NCI-H510A treated with DMSO at 0.1 percent for 48 hours (cell line): Measurements from ENCODE around the gene SLC16A5.
"Not testable (repeated sequence)": the region's sequence is repeated elsewhere in the genome, so short reads cannot be mapped to it uniquely, and the experiment has no call there.

Experiments used
- DNase-seq: peaks from one replicate; lab custom pipeline; 2025; lab: John Stamatoyannopoulos, UW

The SLC16A5 gene

DNA sequence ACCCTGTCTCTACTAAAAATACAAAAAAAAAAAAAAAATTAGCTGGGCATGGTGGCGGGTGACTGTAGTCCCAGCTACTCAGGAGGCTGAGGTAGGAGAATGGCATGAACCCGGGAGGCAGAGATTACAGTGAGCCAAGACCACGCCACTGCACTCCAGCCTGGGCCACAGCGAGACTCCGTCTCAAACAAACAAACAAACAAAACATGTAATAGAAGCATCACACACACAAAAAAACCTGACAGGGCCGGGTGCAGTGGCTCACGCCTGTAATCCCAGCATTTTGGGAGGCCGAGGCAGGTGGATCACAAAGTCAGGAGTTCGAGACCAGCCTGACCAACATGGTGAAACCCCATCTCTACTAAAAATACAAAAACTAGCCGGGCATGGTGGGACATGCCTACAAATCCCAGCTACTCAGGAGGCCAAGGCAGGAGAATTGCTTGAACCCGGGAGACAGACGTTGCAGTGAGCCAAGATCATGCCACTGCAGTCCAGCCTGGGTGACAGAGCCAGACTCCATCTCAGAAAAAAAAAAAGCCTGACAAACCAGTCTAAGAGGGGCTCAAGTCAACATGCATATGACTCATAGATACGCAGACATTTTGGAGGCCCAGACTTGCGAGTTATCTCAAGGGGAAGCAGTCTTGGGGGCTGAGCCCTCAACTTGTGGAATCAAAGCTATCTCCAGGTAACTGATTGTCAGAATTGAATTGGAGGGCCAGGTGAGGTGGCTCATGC, 46.0 kb downstream of the SLC16A5 start:
- not testable (repeated sequence) for DNase-seq

DNA sequence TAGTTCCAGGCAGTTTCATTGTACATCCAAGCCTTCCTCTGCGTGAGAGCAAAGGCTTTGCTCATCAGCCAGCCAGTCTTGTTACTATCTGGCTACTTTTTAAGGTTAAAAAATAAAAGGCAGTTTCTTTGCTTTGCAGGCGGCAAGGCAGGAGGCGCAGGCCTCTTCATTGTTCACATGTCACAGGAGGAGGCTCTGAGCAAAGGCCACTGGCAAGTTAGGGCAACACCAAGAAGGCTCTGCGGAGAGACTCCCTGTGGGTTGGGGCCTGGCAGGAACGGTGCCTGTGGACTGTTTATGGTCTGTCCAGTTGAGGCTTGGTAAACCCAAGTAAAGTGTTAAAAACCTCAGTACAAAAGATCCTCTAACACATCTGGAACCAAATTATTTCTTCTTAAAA, 47.7 kb downstream of the SLC16A5 start:
- no peak for DNase-seq

DNA sequence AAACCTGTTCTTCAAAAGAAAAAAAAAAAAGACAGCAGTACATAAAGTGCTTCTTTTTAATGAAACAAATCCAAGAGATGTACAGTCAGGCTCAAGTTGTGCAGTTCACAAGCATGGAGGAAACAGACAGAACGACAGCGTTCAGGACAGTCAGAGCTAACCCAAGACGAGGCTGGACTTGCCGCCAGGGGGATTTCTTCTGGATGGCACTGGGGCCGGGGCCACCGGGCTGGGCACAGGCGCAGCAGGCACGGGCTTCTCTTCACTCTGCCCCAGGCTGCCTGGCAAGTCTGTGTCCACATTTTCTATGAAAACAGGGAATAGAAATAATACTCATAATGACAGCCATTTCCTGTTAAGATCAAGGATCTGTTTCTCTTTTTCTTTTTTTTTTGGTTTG, 48.2 kb downstream of the SLC16A5 start:
- no peak for DNase-seq

DNA sequence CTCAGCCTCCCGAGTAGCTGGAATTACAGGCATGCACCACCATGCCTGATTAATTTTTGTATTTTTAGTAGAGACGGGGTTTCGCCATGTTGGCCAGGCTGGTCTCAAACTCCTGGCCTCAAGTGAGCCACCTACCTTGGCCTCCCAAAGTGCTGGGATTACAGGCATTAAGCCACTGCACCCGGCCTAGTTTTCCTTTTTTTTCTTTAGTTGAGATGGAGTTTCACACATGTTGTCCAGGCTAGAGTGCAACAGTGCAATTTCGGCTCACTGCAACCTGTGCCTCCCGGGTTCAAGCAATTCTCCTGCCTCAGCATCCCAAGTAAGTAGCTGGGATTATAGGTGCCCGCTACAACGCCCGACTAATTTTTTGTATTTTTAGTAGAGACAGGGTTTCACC, 50.0 kb downstream of the SLC16A5 start:
- not testable (repeated sequence) for DNase-seq

DNA sequence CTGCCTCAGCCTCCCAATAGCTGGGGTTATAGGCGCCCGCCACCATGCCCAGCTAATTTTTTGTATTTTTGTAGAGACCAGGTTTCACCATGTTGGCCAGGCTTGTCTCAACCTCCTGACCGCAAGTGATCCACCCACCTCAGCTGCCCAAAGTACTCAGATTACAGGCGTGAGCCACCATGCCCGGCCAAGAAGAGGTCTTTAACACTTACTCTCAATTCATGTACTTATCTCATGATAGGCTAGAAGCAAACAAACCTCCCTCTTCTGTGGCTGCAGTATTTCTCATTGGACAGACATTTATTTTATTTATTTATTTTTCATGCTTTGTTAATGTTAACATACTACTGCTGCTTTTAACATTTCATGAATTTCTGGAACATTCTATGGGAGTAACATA, 50.8 kb downstream of the SLC16A5 start:
- DNase-seq = peak; percentile 29

DNA sequence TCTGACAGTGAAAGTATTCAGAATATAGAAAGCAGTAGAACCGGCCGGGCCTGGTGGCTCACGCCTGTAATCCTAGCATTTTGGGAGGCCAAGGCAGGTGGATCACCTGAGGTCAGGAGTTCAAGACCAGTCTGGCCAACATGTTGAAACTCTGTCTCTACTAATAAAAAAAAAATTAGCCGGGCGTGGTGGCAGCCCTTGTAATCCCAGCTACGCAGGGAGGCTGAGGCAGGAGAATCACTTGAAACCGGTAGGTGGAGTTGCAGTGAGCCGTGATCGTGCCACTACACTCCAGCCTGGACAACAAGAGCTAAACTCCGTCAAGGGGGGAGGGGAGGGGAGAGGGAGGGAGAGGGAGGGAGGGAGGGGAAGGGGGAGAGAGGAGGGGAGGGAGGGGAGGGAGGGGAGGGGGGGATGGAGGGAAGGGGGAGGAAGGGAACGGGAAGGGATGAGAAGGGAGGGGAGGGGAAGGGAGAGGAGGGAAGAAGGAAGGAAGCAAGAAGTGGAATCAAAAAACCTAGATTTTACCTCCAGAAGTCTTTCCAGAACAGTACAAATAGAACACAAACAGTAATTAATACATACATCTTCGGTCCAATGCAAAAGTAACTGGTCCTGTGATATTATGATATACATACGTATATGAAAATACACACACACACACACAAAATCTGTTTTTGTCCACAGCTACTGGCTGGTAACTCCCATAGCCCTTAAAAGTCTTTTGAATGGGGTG, 54.6 kb downstream of the SLC16A5 start:
- DNase-seq = no peak

DNA sequence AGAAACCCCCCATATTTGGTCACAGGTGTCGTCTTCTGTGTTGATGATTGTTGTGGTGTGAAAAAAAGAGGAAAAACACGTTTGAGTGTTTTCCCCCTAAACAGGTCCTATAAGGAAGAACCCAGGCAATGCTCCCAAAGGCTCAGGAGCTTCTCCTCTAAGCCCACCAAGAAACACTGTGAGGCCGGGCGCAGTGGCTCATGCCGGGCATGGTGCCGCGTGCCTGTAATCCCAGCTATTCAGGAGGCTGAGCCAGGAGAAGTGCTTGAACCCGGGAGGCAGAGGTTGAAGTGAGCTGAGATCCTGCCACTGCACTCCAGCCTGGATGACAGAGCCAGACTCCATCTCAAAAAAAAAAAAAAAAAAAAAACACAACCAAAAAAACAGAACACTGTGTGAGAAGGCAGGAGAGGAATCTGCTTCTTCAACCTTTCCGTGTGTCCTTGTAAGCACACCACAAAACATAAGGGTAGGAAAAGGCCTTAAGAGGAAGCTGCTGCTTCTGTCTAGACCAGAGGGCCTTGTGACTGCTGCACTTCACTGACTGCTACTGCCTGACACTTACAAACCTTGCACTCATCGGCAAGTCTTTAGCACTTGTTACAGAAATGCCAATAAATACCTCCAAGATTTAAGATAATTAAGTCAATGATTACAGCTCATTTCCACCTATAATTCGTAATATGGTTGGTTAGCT, 57.2 kb downstream of the SLC16A5 start:
- DNase-seq = no peak

DNA sequence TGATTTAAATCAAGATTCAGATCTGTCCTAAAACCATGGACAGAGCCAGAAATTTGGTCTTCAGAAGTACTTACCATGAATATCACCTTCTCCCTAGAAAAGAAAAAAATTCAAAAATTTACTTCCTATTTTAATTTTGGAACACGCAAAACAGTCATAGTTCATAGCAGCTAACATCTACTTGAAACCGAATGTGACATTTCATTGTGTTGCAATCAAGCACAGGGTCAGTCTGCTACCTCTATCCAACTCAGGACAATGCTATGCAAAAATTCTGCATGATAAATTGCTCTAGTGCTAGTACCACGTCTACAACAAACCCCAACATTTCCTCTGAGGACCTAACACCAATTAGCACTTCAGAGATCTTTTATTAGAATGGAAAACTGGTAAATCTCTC, 58.8 kb downstream of the SLC16A5 start:
- no peak for DNase-seq

DNA sequence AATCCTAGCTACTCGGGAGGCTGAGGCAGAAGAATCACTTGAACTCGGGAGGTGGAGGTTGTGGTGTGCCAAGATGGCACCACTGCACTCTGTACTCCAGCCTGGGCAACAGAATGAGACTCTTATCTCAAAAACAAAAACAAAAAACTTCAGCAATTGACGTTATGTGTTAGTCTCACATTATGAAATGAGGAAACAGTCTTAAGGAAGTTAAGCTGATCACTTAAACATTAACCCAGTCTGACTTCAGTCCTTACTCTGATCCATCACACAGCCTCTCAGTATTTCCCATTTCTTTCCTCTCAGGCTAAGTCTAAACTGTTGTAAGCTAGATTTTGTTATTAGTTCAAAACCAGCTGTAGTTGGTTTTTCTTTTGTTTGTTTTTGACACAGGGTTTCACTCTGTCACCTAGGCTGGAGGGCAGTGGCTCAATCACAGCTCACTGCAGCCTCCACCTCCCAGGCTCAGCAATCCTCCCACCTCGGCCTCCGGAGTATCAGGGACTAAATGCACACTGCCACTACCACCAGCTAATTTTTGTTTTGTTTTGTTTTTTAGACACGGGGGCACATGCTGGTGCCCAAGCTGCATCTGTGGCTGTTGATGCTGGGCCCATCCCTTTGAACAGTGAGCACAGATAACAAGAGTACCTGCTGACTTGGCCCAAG, 60.3 kb downstream of the SLC16A5 start:
- no peak for DNase-seq

DNA sequence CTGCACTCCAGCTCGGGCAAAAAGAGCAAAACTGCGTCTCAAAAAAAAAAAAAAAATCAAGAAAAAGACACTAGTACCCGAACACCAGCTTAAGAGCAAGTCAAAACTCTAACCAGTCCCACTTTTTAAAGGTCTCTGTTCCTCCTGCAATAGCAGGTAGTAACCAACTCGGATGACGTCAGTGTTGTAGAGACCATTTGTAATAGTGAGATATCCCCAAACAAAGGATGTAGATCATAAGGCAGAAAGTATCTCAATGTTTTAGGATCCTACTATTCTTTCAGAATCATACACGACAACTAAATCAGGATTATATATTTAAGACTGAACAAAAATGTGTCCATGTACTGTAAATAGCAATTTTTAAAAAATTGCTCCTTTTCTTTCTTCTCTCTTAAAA, 64.2 kb downstream of the SLC16A5 start:
- peak; percentile 39 for DNase-seq

DNA sequence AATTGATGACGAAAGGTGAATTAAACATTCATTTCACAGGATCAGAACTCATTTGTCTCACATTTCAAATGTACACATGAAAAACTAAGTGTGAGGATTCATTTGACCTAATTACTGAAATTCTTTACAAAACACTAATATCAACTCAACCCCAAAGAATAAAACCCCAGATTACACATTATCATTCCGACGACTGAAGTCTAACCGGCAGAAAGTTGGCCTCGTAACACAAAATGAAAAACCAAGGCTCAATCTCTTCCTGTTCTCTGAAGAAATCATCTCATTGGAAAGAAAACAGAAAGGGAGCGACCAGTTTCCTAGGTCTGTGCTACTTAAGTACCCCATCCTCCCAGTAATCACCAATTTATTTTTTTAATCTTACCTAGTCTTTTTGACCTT, 64.8 kb downstream of the SLC16A5 start:
- no peak for DNase-seq

DNA sequence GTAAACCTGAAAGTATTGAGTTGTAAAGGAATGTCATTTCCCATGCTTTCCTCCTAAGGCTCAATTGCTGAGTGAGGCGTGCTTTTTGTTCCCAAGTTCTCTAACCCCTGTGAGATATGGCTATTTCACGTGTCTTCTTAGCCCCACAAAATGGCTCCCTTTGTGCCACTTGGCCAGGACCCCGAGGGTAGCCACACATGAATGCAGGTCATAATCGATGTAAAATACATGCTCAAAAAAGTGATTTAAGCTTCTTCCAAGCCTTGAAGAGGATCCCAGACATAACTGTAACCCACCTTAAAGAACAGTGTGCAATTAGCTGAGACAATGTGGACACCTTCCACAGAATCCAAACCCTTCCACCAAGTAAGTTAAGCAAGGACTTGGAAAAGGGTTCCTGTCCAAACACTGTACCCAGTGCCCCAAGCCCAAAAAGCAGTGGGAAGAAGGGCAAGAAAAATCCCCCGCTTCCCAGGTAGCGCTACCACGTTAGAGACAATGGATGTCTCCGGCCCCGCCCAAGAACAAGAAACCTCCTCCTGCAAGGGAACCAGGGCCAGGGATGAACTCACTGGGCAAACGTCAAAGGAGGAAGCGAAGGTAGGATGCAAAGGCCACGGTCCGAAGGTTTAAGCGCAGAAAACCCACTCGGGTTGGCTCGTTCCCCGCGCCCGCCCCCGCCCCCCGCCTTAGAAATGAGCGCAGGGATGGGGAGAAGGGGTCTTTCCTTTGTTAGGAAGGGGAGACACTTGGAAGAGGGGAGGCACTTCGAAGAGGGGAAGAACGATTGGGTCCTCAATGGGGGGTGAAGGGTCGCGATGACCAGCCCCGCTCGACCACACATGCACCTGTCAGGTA, 65.4 kb downstream of the SLC16A5 start:
- DNase-seq = peak; percentile 38

DNA sequence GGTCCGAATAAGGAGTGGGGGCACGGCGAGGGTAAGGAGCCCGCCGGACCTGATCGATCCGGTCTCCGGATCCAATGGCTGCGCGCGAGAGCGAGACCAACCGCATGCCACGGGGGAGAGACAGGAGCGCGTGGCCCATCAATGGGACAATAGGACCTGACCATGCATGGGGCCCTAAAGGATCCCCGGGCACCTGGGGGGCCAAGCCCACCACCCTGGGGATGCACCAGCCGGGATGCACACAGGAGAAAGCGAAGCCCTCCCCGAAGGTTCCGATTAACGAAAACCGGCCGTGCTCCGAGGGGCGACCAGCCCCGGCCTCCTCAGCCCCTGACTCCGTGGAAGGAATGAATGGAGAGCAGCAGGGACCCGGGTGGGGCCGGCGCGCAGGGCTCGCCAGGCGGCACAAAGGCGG, 66.0 kb downstream of the SLC16A5 start:
- DNase-seq = no peak

DNA sequence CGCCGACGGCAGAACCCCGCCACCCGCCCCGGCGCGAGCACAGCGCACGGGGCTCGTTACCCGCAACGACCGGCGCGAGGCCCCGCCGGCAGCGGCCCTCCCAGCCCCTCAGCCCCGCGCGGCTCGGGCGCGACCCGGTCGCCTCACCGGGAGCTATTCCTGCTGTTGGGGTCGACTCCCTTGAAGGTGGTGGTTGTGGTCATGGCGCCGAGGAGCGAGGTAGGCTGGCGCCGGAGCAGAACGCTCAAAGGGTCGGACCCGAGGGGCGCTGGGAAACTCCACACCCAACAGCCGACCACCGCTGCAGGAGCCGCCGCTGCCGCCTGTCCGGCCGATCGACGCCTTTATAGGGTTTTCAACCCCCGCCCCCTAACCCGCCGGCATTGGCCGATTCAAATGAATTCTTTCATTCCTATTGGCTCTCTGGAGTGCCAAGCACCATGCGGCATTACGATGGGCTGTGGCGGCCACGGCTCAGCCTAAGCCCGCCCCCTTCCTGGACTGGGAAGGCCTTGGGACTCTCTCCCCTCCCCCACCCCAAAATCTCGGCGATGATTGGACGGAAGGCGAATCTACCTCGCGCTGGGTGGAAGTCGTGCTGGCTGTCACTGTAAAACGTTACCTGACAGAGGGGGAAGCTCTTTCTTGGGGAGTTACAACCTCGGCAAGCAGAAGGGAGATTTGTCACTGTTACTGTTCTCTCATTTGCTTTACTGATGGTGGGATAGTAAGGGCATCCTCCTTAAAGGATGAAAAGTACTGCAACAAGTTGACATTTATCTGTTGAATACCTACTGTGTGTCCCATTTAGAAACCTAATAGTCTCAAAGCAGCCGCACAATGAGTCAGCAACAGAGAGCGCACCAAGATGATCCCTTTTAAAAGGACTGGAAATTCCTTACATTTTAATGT, 66.7 kb downstream of the SLC16A5 start, which contains the start of gene JPT1:
Gene JPT1 (minus strand): TSS at position 318 of the 912 bp plus-strand sequence. CDS start 115 bp downstream, at position 203.
- peak; percentile 92 for DNase-seq

DNA sequence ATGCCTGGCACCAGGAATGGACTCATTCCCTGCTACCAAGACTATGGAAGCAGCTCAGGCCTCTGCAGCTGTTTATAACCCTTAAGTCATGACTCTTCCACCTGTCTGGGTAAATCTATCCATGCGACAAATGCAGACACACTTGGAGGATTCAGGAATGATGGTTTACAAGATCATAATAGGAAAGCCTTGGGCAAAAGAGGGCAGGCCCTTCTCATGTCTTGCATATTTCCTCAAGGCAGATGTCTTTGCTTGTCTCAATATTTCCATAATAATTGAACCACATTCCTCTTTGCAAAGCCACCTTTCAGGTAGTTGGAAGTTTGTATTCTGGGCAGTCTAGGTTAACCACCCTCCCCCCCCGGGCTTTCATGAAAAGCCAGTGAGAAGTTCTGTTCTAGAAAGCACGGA, 67.4 kb downstream of the SLC16A5 start:
- no peak for DNase-seq
